T1000 (cell line): ENCODE results near the gene PIGU.

Source experiments
- DNase-seq: peaks from one replicate; lab custom pipeline; 2025; ENCODE audit warnings: mixed read lengths; lab: John Stamatoyannopoulos, UW

The PIGU gene

GRCh38 chr20:34512266-34512954 lies 164.5 kb downstream of the PIGU start:
- DNase-seq = no peak

DNA sequence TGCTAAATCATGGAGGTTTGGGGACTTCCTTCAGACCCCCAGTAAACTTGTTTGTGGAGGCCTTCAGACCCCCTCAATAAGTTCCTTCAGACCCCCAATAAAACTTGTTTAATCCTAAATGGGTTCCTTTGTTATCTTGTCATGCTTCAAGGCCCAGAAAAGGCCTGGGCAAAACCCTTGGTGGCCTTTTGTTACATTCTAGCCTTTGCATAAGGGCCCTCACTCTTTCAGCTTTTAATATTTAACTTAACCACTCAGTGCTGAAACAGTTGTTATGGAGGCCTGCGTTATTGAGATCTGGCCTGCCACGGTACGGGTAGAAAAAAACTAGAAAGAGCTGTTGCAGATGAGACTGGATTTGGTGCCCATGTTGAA lies 165.0 kb downstream of the PIGU start:
- no peak for DNase-seq

GRCh38 chr20:34510575-34510974 lies 166.3 kb downstream of the PIGU start:
- no peak for DNase-seq
